Endothelial cell of umbilical vein (primary cell): Measurements from ENCODE around the gene ZBED4.
A peak's percentile ranks its signal among the peaks of the same experiment; 100 is the strongest.

ENCODE experiments used
- EZH2 ChIP-seq: IDR thresholded peaks from 2 replicates; pipeline ENCODE4 v1.6.1; 2012; ENCODE audit warnings: borderline replicate concordance, low read depth, mild to moderate bottlenecking, moderate library complexity, low read length, inconsistent platforms; ENCODE audit not compliant: severe bottlenecking
- FOS ChIP-seq: IDR thresholded peaks from 2 replicates; pipeline ENCODE4 v1.6.1; 2011; ENCODE audit warnings: mild to moderate bottlenecking, low read length, moderate library complexity, borderline replicate concordance; ENCODE audit not compliant: insufficient read depth
- GATA2 ChIP-seq: IDR thresholded peaks from 2 replicates; pipeline ENCODE4 v1.7.0; 2011; ENCODE audit warnings: low read depth, mild to moderate bottlenecking, moderate library complexity, mixed read lengths, low read length; ENCODE audit not compliant: insufficient read length, insufficient read depth
- JUN ChIP-seq: IDR thresholded peaks from 2 replicates; pipeline ENCODE4 v1.6.1; 2011; ENCODE audit warnings: borderline replicate concordance, low read depth; ENCODE audit not compliant: insufficient read length, insufficient read depth
- MYC ChIP-seq: IDR thresholded peaks from one replicate; pipeline ENCODE4 v1.6.1; 2011; ENCODE audit warnings: mild to moderate bottlenecking, low read depth, low read length
- POLR2A ChIP-seq: IDR thresholded peaks from 2 replicates; pipeline ENCODE4 v1.6.1; 2012; ENCODE audit warnings: low read depth, mild to moderate bottlenecking, control low read depth, low read length
- POLR2AphosphoS5 ChIP-seq: IDR thresholded peaks from 2 replicates; pipeline ENCODE4 v1.6.1; 2012; ENCODE audit warnings: low read depth, mild to moderate bottlenecking, control low read depth, low read length, moderate library complexity; ENCODE audit not compliant: insufficient read depth
- TF ChIP-seq, protein P1 (sequence below), 2 donors: IDR thresholded peaks; 1 replicate in 1 of 2; 2 replicates in 1 of 2; pipeline ENCODE4 v1.5.1; 2011; ENCODE audit warnings: low read length in 2 of 2, mild to moderate bottlenecking in 2 of 2, moderate library complexity in 2 of 2, control low read depth in 1 of 2, inconsistent platforms in 1 of 2, low read depth in 1 of 2; ENCODE audit not compliant: insufficient read depth in 1 of 2; ENCODE audit errors: extremely low read depth in 1 of 2
- TF ChIP-seq, protein P2 (sequence below): IDR thresholded peaks from 2 replicates; pipeline ENCODE4 v1.6.1; 2011; ENCODE audit not compliant: insufficient read depth, insufficient read length

DNA sequence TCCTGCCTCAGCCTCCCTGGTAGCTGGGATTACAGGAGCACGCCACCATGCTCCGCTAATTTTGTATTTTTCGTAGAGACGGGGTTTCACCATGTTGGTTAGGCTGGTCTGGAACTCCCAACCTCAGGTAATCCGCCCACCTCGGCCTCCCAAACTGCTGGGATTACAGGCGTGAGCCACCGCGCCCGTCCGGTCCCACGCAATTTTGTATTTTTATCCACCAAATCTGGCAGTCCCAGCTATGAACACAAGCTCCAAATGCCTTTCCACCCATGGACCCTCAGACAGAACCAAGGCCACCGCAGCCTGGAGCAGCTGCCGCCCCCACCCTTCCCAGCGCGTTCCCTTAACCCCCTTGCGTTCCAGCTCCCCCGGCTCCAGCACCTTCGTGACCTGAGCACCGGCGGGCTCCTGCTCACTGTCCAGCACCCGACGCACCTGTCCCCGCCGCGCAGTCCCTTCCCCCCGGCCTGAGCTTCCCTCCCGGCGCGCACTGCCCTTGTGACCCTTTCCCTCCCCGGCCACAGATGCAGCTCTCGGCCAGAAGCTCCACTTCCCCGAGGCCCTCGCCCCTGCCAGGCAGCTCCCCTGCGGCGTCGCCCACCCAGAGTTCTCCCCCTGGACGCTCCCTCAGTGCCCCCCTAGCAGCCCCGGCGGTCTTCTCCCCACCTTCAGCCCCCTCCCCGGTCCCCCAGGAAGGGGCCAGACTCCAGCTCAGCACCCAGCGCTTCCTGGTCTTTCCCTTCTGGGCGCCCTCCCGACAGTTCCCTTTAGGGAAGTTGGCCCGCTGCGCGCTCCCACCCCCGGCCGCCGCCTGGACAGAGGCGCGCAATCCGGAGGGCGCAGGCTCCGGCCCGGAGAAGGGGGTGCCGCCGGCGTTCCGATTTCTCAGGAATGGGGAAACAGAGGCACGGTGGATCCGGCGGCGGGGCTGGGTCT is 5.6 kb upstream of the ZBED4 start:
- TF ChIP-seq POLR2A (no peak), EZH2 (peak; percentile 86), POLR2AphosphoS5 (no peak), JUN (no peak), FOS (no peak), GATA2 (no peak), MYC (no peak)
- TF ChIP-seq, protein P1, sequence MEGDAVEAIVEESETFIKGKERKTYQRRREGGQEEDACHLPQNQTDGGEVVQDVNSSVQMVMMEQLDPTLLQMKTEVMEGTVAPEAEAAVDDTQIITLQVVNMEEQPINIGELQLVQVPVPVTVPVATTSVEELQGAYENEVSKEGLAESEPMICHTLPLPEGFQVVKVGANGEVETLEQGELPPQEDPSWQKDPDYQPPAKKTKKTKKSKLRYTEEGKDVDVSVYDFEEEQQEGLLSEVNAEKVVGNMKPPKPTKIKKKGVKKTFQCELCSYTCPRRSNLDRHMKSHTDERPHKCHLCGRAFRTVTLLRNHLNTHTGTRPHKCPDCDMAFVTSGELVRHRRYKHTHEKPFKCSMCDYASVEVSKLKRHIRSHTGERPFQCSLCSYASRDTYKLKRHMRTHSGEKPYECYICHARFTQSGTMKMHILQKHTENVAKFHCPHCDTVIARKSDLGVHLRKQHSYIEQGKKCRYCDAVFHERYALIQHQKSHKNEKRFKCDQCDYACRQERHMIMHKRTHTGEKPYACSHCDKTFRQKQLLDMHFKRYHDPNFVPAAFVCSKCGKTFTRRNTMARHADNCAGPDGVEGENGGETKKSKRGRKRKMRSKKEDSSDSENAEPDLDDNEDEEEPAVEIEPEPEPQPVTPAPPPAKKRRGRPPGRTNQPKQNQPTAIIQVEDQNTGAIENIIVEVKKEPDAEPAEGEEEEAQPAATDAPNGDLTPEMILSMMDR (IDR thresholded peaks at IDR 0.05; ENCODE audit: extremely low read depth in 1 of 2, insufficient read depth in 1 of 2, low read depth in 1 of 2, low read length in 2 of 2), result no peak
- TF ChIP-seq, protein P2, sequence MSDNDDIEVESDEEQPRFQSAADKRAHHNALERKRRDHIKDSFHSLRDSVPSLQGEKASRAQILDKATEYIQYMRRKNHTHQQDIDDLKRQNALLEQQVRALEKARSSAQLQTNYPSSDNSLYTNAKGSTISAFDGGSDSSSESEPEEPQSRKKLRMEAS, result no peak
